Liver (tissue), 9 donors: ENCODE results near the gene ST3GAL4. TPM values are rescaled to one million over a fixed set of nuclear protein-coding genes. Genes with fewer than 3 reads are reported as not detected.
A peak's percentile ranks its signal among the peaks of the same experiment; 100 is the strongest.

Experiments
- DNase-seq: peaks from one replicate; pipeline ENCODE4 v3.0.0-alpha.2; 2017; ENCODE audit warnings: low spot score
- H3K27ac ChIP-seq, 2 donors: one replicate each; pipeline ENCODE4 v1.7.0; 2013; ENCODE audit warnings: inconsistent platforms in 2 of 2, low read length in 2 of 2, control low read depth in 1 of 2, low read depth in 1 of 2, mild to moderate bottlenecking in 1 of 2
- H3K27me3 ChIP-seq, 4 donors: one replicate each; pipeline versions ENCODE4 v1.6.1 to v1.7.0; 2013; ENCODE audit warnings: low read length in 3 of 4, inconsistent platforms in 1 of 4, mild to moderate bottlenecking in 1 of 4, moderate library complexity in 1 of 4; ENCODE audit not compliant: control insufficient read depth in 4 of 4, insufficient read depth in 4 of 4
- H3K36me3 ChIP-seq, 4 donors: one replicate each; pipeline versions ENCODE4 v1.6.1 to v1.7.0; 2013; ENCODE audit warnings: low read length in 3 of 4, mild to moderate bottlenecking in 3 of 4, low read depth in 1 of 4, moderate library complexity in 1 of 4; ENCODE audit not compliant: control insufficient read depth in 4 of 4, insufficient read depth in 3 of 4
- H3K4me1 ChIP-seq, 4 donors: one replicate each; pipeline versions ENCODE4 v1.6.1 to v1.7.0; 2013; ENCODE audit warnings: low read length in 3 of 4, mild to moderate bottlenecking in 3 of 4, moderate library complexity in 1 of 4; ENCODE audit not compliant: control insufficient read depth in 4 of 4, insufficient read depth in 4 of 4
- H3K4me3 ChIP-seq, 3 donors: one replicate each; pipeline versions ENCODE4 v1.6.1 to v1.7.0; 2013; ENCODE audit warnings: low read length in 3 of 3, control low read depth in 1 of 3, low read depth in 1 of 3, mild to moderate bottlenecking in 1 of 3
- H3K9ac ChIP-seq, 2 donors: one replicate each; pipeline ENCODE4 v1.7.0; 2013; ENCODE audit warnings: low read length in 2 of 2, mild to moderate bottlenecking in 2 of 2, moderate library complexity in 2 of 2, control low read depth in 1 of 2, low read depth in 1 of 2
- H3K9me3 ChIP-seq, 4 donors: one replicate each; pipeline versions ENCODE4 v1.6.1 to v1.7.0; 2013; ENCODE audit warnings: low read length in 3 of 4; ENCODE audit not compliant: control insufficient read depth in 4 of 4
- EGR1 ChIP-seq, 2 donors: IDR thresholded peaks; 2 replicates each; pipeline ENCODE4 v1.6.1; 2016 to 2018; ENCODE audit warnings: antibody characterized with exemption in 2 of 2, low read depth in 2 of 2
- FOXA1 ChIP-seq: IDR thresholded peaks from 2 replicates; pipeline ENCODE4 v1.6.1; 2016; ENCODE audit warnings: antibody characterized with exemption
- FOXA2 ChIP-seq: IDR thresholded peaks from 2 replicates; pipeline ENCODE4 v1.6.1; 2016; ENCODE audit warnings: antibody characterized with exemption
- GABPA ChIP-seq, 2 donors: IDR thresholded peaks in 1 of 2; conservative IDR thresholded peaks in 1 of 2; 2 replicates each; pipeline ENCODE4 v1.6.1; 2016; ENCODE audit warnings: antibody characterized with exemption in 2 of 2, mild to moderate bottlenecking in 1 of 2, moderate library complexity in 1 of 2
- HNF4A ChIP-seq, 2 donors: conservative IDR thresholded peaks; 2 replicates each; pipeline ENCODE4 v1.6.1; 2016; ENCODE audit warnings: antibody characterized with exemption in 2 of 2, mild to moderate bottlenecking in 2 of 2
- HNF4G ChIP-seq: IDR thresholded peaks from 2 replicates; pipeline ENCODE4 v1.6.1; 2016; ENCODE audit warnings: antibody characterized with exemption
- NR2F2 ChIP-seq: IDR thresholded peaks from 2 replicates; pipeline ENCODE4 v1.6.1; 2016; ENCODE audit warnings: antibody characterized with exemption
- RAD21 ChIP-seq, 2 donors: IDR thresholded peaks; 2 replicates each; pipeline ENCODE4 v1.6.1; 2016; ENCODE audit warnings: antibody characterized with exemption in 2 of 2, mild to moderate bottlenecking in 2 of 2
- RXRA ChIP-seq, 2 donors: IDR thresholded peaks; 2 replicates each; pipeline ENCODE4 v1.6.1; 2017 to 2018; ENCODE audit warnings: antibody characterized with exemption in 2 of 2, mild to moderate bottlenecking in 1 of 2
- SP1 ChIP-seq: IDR thresholded peaks from 2 replicates; pipeline ENCODE4 v1.6.1; 2018; ENCODE audit warnings: antibody characterized with exemption, mild to moderate bottlenecking
- TAF1 ChIP-seq: conservative IDR thresholded peaks from 2 replicates; pipeline ENCODE4 v1.6.1; 2016; ENCODE audit warnings: antibody characterized with exemption, mild to moderate bottlenecking
- YY1 ChIP-seq: IDR thresholded peaks from 2 replicates; pipeline ENCODE4 v1.6.1; 2016; ENCODE audit warnings: antibody characterized with exemption, mild to moderate bottlenecking
- WGBS: extraction: QIAGEN DNeasy Blood & Tissue Kit; methylation state at CpG from one replicate; pipeline ENCODE4 v1.1.7; 2013; 5-methylcytosine and 5-hydroxymethylcytosine counted together
- polyA plus RNA-seq, 2 donors: library from polyadenylated mRNA; stranded (reverse) in 1 of 2; unstranded in 1 of 2; fragments of 200-250 nt in 1 of 2; fragments of >200 nt in 1 of 2; fragmentation: Nextera tagmentation in 1 of 2; extraction: Ambion mirVana in 1 of 2; gene quantifications; one replicate each; pipeline versions ENCODE4 v1.2.1 to v1.2.3, GENCODE V29; 2013 to 2015
- total RNA-seq, 2 donors: library from RNA; depleted of rRNA; stranded (reverse); fragments of >200 nt; gene quantifications; one replicate each; pipeline ENCODE4 v1.2.3, GENCODE V29; 2014
- TF ChIP-seq, protein P1 (sequence below): IDR thresholded peaks from 2 replicates; pipeline ENCODE4 v1.6.1; 2016; ENCODE audit warnings: antibody characterized with exemption
- TF ChIP-seq, protein P2 (sequence below): fragments of 150-350 bp; IDR thresholded peaks from 2 replicates; pipeline ENCODE4 v1.5.1; 2017; ENCODE audit warnings: improper control_type of control experiment, low read depth, low read length; ENCODE audit not compliant: missing input control
- TF ChIP-seq, protein P3 (sequence below): IDR thresholded peaks from 2 replicates; pipeline ENCODE4 v1.6.1; 2016; ENCODE audit warnings: antibody characterized with exemption, mild to moderate bottlenecking
- donor health status: healthy.
- donor health status: healthy.
- donor health status: healthy.
- donor health status: healthy.
- donor health status: healthy.

Gene ST3GAL4
- total and polyA plus RNA-seq, 4 donors, result 4.5 to 18.4 (median 10.6) TPM

DNA sequence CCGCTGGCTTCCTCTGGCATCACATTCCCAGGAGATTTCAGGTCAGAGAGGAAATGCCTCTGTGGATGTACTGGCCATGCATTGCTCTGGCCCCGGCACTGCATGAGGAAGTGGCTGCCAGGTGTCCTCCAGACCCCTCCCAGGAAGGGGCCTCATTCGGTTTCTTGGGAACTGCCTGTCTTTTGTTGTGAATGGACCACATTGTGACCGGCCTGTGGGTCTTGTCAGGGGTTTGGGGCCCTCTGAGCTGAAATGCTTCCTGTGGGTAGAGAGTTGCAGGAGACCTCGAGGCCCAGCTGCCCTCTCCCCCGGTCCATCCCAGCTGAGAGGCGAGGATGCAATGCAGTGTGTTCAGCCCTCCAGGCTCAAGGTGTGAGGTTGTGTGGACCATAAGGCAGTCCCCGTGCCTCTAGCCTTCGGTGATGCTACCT lies 18.8 kb upstream of the ST3GAL4 start:
- TF ChIP-seq, protein P1, sequence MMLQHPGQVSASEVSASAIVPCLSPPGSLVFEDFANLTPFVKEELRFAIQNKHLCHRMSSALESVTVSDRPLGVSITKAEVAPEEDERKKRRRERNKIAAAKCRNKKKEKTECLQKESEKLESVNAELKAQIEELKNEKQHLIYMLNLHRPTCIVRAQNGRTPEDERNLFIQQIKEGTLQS, result no peak
- peak; percentile 39 for TF ChIP-seq NR2F2
- H3K9ac ChIP-seq, result no peak overlapping the region
- WGBS, result 76% methylated on average over 9 of the region's 9 CpGs

DNA sequence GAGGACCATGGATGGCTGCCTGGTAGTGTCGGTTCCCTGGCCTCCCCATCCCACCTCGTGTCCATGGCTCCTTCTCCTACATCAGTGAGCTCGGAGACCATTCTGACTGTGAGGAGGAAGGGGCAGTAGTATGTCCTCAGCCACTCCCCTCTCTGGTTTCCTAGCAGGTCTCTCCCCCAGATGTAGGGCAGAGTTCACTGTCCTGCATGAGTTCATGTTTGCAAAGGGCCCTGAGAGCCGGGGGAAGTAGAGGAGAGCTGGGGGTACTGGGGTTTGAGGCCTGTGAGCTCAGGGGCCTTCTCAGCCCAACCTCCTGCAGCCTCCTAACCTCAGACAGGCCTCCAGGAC lies 18.4 kb upstream of the ST3GAL4 start:
- TF ChIP-seq RAD21 (IDR thresholded peaks at IDR 0.05), result no peak
- peak; percentile 63 for TF ChIP-seq SP1
- WGBS, result 68% methylated on average over 4 of the region's 4 CpGs
- no peak overlapping the region for H3K4me3 ChIP-seq
- no peaks in the 10 kb centered on the region for H3K27me3 ChIP-seq
- peaks cover 2 to 44% (median 32%) of the 10 kb centered on the region in 4 donors for H3K36me3 ChIP-seq
- no peak for DNase-seq
- H3K27ac ChIP-seq, result peak overlapping the region; percentile 8 to 71
- H3K9me3 ChIP-seq, result no peaks in the 10 kb centered on the region
- H3K4me1 ChIP-seq, result peaks cover 9 to 42% (median 25%) of the 10 kb centered on the region in 4 donors
- H3K9ac ChIP-seq, result no peak overlapping the region

More for the DNA sequence above, 18.8 kb upstream of the ST3GAL4 start:
- peaks cover 4 to 41% (median 33%) of the 10 kb centered on the region in 4 donors for H3K36me3 ChIP-seq
- H3K4me1 ChIP-seq, result peaks cover 9 to 46% (median 27%) of the 10 kb centered on the region in 4 donors
- DNase-seq, result no peak
- H3K27me3 ChIP-seq, result no peaks in the 10 kb centered on the region
- peak overlapping the region; percentile 8 to 71 for H3K27ac ChIP-seq
- no peak overlapping the region for H3K4me3 ChIP-seq
- H3K9me3 ChIP-seq, result no peaks in the 10 kb centered on the region

DNA sequence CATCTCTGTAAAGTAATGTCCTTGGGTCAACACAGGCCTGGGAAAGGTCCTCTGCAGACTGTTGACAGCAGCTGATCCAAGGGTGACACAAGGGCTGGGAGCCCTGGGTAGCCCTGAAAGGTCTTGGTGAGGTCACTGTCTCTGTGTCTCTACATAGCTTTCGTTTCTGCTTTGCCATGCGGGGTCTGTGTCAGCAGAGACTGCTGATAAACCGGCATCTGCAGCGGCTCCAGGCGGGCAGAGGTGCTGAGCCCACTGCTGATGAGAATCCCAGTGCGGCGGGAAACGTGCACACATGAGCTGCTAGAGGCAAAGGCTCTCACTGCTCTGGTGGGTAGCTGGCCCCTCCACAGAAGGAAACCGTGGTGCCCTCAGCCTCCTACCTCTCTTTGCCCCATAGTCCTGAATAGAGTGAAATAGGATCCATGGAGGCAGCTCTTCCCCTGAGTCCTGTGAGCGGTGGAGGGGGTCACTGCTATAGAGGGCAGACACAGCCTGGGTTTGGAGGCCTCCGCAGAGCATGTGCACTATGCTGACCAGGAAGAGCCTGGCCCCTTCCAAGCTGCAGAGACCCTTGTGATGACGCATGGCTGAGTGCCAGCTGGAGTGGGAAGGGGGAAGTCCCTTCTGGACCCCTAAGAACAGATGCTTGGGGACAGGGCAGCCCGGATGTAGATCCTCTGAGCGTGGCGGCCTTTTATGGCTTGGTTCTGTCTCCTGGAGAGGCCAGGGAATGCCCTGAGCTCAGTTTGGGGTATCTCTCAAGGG lies 17.8 kb upstream of the ST3GAL4 start:
- no peak for DNase-seq

DNA sequence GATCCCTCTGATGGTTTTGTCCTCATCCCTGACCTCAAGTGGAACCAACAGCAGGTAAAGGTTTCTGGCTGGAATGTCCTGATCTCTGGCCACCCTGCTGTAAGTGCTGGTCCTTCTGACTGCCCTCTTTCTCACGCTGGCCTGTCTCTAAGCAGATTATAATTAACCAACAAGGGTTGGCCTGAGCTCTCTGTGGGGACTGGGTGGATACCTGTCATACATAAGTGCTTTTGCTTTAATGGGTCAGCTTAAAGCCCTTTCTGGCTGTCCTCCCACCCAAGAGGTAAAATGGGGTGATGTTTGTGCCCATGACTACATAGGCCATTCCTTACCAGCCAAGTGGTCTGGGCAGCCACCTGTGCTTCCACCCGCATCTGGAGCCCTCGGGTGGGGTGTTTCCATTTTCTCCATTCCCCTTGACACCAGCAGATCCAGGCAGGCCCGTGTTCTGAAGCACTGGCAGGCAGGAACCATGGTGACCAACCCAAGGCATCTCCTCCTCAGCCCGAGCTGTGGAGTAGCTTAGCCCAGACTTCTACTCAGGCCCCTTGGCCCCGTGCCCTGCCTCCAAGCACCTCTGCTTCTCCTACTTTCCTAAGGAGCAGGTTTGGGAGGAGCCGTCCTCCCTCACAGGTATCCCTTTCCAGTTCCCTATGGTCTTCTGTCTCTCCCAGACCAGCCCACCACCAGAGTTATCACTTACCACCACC lies 17.0 kb upstream of the ST3GAL4 start:
- no peak for DNase-seq
- no peaks in the 10 kb centered on the region for H3K27me3 ChIP-seq
- H3K9me3 ChIP-seq, result no peaks in the 10 kb centered on the region
- H3K4me1 ChIP-seq, result peaks cover 6 to 30% (median 23%) of the 10 kb centered on the region in 4 donors
- H3K27ac ChIP-seq, result no peak overlapping the region
- 96% methylated on average over 7 of the region's 7 CpGs for WGBS
- H3K36me3 ChIP-seq, result peaks cover 2 to 53% (median 33%) of the 10 kb centered on the region in 4 donors
- no peak overlapping the region for H3K9ac ChIP-seq
- H3K4me3 ChIP-seq, result no peak overlapping the region
- TF ChIP-seq GABPA (IDR thresholded peaks at IDR 0.05 in 1 of 2, conservative IDR thresholded peaks at IDR 0.05 in 1 of 2) (no peak), FOXA2 (no peak), HNF4A (conservative IDR thresholded peaks at IDR 0.05) (no peak), NR2F2 (no peak), RAD21 (IDR thresholded peaks at IDR 0.05) (no peak), HNF4G (no peak), TAF1 (no peak), RXRA (IDR thresholded peaks at IDR 0.05) (no peak), YY1 (no peak), SP1 (no peak), EGR1 (IDR thresholded peaks at IDR 0.05; ENCODE audit: low read depth in 2 of 2) (no peak), FOXA1 (no peak)
- TF ChIP-seq, protein P2, sequence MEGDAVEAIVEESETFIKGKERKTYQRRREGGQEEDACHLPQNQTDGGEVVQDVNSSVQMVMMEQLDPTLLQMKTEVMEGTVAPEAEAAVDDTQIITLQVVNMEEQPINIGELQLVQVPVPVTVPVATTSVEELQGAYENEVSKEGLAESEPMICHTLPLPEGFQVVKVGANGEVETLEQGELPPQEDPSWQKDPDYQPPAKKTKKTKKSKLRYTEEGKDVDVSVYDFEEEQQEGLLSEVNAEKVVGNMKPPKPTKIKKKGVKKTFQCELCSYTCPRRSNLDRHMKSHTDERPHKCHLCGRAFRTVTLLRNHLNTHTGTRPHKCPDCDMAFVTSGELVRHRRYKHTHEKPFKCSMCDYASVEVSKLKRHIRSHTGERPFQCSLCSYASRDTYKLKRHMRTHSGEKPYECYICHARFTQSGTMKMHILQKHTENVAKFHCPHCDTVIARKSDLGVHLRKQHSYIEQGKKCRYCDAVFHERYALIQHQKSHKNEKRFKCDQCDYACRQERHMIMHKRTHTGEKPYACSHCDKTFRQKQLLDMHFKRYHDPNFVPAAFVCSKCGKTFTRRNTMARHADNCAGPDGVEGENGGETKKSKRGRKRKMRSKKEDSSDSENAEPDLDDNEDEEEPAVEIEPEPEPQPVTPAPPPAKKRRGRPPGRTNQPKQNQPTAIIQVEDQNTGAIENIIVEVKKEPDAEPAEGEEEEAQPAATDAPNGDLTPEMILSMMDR, result no peak
- TF ChIP-seq, protein P3, sequence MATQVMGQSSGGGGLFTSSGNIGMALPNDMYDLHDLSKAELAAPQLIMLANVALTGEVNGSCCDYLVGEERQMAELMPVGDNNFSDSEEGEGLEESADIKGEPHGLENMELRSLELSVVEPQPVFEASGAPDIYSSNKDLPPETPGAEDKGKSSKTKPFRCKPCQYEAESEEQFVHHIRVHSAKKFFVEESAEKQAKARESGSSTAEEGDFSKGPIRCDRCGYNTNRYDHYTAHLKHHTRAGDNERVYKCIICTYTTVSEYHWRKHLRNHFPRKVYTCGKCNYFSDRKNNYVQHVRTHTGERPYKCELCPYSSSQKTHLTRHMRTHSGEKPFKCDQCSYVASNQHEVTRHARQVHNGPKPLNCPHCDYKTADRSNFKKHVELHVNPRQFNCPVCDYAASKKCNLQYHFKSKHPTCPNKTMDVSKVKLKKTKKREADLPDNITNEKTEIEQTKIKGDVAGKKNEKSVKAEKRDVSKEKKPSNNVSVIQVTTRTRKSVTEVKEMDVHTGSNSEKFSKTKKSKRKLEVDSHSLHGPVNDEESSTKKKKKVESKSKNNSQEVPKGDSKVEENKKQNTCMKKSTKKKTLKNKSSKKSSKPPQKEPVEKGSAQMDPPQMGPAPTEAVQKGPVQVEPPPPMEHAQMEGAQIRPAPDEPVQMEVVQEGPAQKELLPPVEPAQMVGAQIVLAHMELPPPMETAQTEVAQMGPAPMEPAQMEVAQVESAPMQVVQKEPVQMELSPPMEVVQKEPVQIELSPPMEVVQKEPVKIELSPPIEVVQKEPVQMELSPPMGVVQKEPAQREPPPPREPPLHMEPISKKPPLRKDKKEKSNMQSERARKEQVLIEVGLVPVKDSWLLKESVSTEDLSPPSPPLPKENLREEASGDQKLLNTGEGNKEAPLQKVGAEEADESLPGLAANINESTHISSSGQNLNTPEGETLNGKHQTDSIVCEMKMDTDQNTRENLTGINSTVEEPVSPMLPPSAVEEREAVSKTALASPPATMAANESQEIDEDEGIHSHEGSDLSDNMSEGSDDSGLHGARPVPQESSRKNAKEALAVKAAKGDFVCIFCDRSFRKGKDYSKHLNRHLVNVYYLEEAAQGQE, result no peak

More for the DNA sequence above, 17.8 kb upstream of the ST3GAL4 start:
- TF ChIP-seq SP1 (no peak), HNF4A (conservative IDR thresholded peaks at IDR 0.05) (no peak), RXRA (IDR thresholded peaks at IDR 0.05) (peak; percentile 49 to 92), YY1 (no peak), NR2F2 (peak; percentile 76)
- Histone ChIP-seq H3K4me3 (no peak overlapping the region), H3K9ac (no peak overlapping the region), H3K4me1 (peaks cover 6 to 38% (median 25%) of the 10 kb centered on the region in 4 donors), H3K27ac (peak overlapping the region; percentile 8 to 71), H3K36me3 (peaks cover 2 to 47% (median 30%) of the 10 kb centered on the region in 4 donors), H3K27me3 (no peaks in the 10 kb centered on the region), H3K9me3 (no peaks in the 10 kb centered on the region)
- WGBS, result 81% methylated on average over 15 of the region's 15 CpGs
